ENCODE data around the gene COL27A1. TPM values are rescaled to one million over a fixed set of nuclear protein-coding genes. Genes with fewer than 3 reads are reported as not detected.

The COL27A1 gene
- total and polyA plus RNA-seq, 3 donors from 2014 or later: 9.3 to 68.8 (median 25.7) TPM

DNA sequence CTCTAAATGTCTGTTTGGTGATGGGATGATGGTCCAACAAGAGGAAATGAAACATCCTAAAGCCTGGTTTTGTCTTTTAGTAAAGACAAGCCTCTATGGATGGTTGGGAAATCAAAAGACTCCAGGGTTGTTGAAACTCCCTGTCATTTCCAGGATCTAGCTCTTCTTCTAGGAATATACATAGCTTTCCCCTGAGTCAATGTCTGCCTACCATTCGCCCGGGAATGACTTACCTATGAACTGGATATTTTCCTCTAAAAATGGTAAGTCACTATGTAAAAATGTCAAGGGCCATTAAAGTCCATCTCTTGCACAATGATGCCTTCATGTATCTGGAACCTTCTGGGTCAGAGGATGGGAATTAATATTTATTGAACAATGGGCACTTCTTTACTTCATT lies 45.2 kb upstream of the COL27A1 start:
- intact Hi-C loops (cut with DNase I; ENCODE audit: low total_unique reads): no loop called here
- TF ChIP-seq POLR2A (IDR thresholded peaks at IDR 0.05): no peak
- TF ChIP-seq, protein P1, sequence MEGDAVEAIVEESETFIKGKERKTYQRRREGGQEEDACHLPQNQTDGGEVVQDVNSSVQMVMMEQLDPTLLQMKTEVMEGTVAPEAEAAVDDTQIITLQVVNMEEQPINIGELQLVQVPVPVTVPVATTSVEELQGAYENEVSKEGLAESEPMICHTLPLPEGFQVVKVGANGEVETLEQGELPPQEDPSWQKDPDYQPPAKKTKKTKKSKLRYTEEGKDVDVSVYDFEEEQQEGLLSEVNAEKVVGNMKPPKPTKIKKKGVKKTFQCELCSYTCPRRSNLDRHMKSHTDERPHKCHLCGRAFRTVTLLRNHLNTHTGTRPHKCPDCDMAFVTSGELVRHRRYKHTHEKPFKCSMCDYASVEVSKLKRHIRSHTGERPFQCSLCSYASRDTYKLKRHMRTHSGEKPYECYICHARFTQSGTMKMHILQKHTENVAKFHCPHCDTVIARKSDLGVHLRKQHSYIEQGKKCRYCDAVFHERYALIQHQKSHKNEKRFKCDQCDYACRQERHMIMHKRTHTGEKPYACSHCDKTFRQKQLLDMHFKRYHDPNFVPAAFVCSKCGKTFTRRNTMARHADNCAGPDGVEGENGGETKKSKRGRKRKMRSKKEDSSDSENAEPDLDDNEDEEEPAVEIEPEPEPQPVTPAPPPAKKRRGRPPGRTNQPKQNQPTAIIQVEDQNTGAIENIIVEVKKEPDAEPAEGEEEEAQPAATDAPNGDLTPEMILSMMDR (IDR thresholded peaks at IDR 0.05): no peak
- Histone ChIP-seq H3K36me3 (ENCODE audit: low read depth, missing control alignments) (no peaks in the 10 kb centered on the region), H3K9me3 (no peaks in the 10 kb centered on the region), H3K27me3 (no peaks in the 10 kb centered on the region), H3K4me1 (peaks cover 16% of the 10 kb centered on the region), H3K4me3 (no peak overlapping the region), H3K27ac (no peak overlapping the region)
- 92 to 95% methylated on average over 2 of the region's 2 CpGs for WGBS, 2 donors
- DNase-seq: no peak

DNA sequence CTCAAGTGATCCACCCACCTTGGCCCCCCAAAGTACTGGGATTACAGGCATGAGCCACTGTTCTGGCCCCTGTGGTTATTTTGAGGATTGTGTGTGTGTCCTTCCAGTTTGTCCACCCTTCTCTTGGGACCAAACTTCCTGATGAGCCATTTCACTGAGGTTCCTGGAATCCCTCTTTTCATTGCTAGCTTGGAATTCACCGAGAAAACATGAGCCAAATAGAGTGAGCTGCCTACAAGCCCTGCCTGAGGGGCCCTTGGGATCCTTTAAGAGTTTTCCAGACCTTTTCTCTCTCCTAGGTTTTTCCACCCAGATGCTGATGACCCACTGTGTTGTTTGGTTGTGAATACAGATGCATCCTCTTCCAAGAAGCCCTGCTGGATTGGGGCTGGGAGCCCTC lies 43.0 kb upstream of the COL27A1 start:
- intact Hi-C loops (cut with DNase I; ENCODE audit: low total_unique reads): no loop called here
- Histone ChIP-seq H3K27ac (no peak overlapping the region), H3K4me1 (peaks cover 29% of the 10 kb centered on the region), H3K27me3 (no peaks in the 10 kb centered on the region), H3K36me3 (ENCODE audit: low read depth, missing control alignments) (no peaks in the 10 kb centered on the region), H3K4me3 (no peak overlapping the region), H3K9me3 (no peaks in the 10 kb centered on the region)
- WGBS, 2 donors: 58 to 60% methylated on average over 1 of the region's 1 CpG
- DNase-seq: no peak
- TF ChIP-seq, protein P1 (IDR thresholded peaks at IDR 0.05): no peak
- TF ChIP-seq POLR2A (IDR thresholded peaks at IDR 0.05): no peak

DNA sequence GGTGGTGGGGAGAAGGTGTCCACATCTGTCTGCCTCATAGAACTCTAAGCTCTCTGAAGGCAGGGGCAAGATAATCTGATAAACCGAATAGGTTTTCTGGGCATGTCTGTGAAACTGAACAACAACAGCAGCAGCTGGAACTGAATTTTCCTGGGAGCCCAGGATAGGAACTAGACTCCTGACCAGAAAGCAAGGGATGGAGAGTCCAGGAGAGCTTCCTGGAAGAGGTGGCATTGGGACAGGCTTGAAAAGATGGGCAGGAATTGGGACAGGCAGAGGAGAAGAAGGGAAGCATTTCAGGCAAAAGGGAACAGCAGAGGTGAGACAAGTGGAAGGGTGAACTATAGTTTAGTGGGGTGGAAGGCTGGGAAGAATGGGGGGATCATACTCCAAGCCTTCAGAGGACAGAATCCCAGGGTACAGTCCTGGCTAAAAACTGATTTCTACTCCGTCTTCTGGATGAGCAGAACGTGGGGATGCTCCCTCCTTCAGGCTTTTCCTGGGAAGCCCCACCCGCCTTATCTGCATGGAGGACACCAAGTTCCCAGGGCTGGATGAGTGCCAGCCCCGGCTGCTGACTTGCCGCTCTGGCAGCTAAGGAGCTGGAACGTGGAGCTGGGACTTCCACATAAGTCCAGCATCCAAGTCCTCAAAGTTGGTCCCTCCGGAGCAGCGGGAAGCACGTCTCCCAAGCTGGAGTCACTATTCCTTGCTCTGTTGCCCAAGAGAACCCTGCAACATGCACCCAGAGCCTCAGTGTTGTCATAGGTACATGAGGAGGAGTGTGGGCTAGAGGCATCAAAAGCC lies 42.4 kb upstream of the COL27A1 start:
- Histone ChIP-seq H3K4me3 (no peak overlapping the region), H3K4me1 (peaks cover 29% of the 10 kb centered on the region), H3K9me3 (no peaks in the 10 kb centered on the region), H3K27me3 (no peaks in the 10 kb centered on the region), H3K27ac (peak overlapping the region; percentile 51 to 57), H3K36me3 (ENCODE audit: low read depth, missing control alignments) (no peaks in the 10 kb centered on the region)
- TF ChIP-seq, protein P1 (IDR thresholded peaks at IDR 0.05): no peak
- TF ChIP-seq POLR2A (IDR thresholded peaks at IDR 0.05): no peak
- 28 to 38% methylated on average over 8 to 10 of the region's 10 CpGs for WGBS, 2 donors
- DNase-seq: peak; percentile 96
- intact Hi-C loops (cut with DNase I; ENCODE audit: low total_unique reads): no loop called here

DNA sequence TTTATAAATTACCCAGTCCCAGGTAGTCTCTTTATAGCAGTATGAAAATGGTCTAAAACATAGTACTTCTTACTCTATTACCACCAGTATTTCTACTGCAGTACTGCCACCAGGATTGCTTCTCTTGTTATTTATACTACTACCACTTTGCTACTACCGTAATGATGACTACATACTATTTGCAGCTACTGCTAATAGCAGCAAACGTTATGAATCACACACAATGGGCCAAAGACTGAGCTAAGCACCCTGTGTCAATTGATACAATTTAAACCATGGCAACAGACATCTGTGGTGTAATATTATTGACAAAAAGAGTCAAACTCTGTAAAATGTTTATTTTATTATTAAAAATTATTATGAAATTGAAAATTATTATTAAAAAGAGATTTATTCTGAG lies 41.0 kb upstream of the COL27A1 start:
- Histone ChIP-seq H3K36me3 (ENCODE audit: low read depth, missing control alignments) (no peaks in the 10 kb centered on the region), H3K4me3 (no peak overlapping the region), H3K9me3 (no peaks in the 10 kb centered on the region), H3K4me1 (peaks cover 37% of the 10 kb centered on the region), H3K27me3 (no peaks in the 10 kb centered on the region), H3K27ac (no peak overlapping the region)
- DNase-seq: no peak
- 44 to 52% methylated on average over 2 of the region's 2 CpGs for WGBS, 2 donors
- intact Hi-C loops (cut with DNase I; ENCODE audit: low total_unique reads): no loop called here
- TF ChIP-seq POLR2A (IDR thresholded peaks at IDR 0.05): no peak
- TF ChIP-seq, protein P1 (IDR thresholded peaks at IDR 0.05): no peak

DNA sequence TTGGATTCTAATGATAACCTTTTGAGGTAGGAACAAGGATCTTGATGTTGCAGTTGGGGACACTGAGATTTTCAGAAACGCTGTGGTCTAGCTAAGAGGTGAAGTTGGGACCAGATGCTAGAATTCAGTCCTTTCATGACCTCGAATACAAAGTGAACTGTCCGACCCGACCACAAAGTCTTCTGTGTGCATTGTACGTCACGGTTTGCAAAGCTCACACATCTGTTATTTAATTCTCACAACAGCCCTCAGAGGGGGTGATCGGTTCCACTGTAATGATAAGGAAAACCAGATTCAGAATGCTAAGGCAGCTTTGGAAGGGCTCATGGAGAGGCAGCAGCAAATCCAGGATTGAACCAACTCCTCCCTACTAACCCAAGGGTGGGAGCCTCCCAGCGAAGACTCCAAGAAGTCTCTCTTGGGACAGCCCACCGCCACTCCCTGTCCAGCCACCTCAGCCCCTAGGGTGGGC lies 39.6 kb upstream of the COL27A1 start:
- DNase-seq: no peak
- Histone ChIP-seq H3K9me3 (no peaks in the 10 kb centered on the region), H3K27me3 (no peaks in the 10 kb centered on the region), H3K27ac (peak overlapping the region; percentile 1 to 21), H3K4me1 (peaks cover 39% of the 10 kb centered on the region), H3K36me3 (ENCODE audit: low read depth, missing control alignments) (no peaks in the 10 kb centered on the region), H3K4me3 (no peak overlapping the region)
- intact Hi-C loops (cut with DNase I; ENCODE audit: low total_unique reads): no loop called here
- TF ChIP-seq, protein P1 (IDR thresholded peaks at IDR 0.05): no peak
- TF ChIP-seq POLR2A (IDR thresholded peaks at IDR 0.05): no peak
- WGBS, 2 donors: 46 to 73% methylated on average over 7 to 9 of the region's 9 CpGs

Data from testis (tissue), 3 donors.